Chondrocyte (in vitro differentiated cells): ENCODE measurements around the gene DNAH6. TPM values are rescaled to one million over a fixed set of nuclear protein-coding genes. Genes with fewer than 3 reads are reported as not detected.

Source experiments
- DNase-seq: peaks from one replicate; pipeline ENCODE4 v3.0.0; 2021; ENCODE audit warnings: mixed read lengths, low spot score
- H3K27ac Mint-ChIP-seq: one replicate; pipeline ENCODE4 v1.8.0; 2021; ENCODE audit warnings: mild to moderate bottlenecking, moderate library complexity, mixed read lengths; ENCODE audit not compliant: unreplicated experiment
- H3K27me3 Mint-ChIP-seq: 2 replicates; pipeline ENCODE4 v1.8.0; 2021; ENCODE audit warnings: low read depth, mixed read lengths
- H3K36me3 Mint-ChIP-seq: 2 replicates; pipeline ENCODE4 v1.8.0; 2021; ENCODE audit warnings: low read depth, mixed read lengths
- H3K4me1 Mint-ChIP-seq: 2 replicates; pipeline ENCODE4 v1.8.0; 2021; ENCODE audit warnings: low read depth, mild to moderate bottlenecking, mixed read lengths
- H3K4me3 Mint-ChIP-seq: one replicate; pipeline ENCODE4 v1.8.0; 2021; ENCODE audit warnings: mild to moderate bottlenecking, moderate library complexity, mixed read lengths; ENCODE audit not compliant: unreplicated experiment
- H3K9me3 Mint-ChIP-seq: 2 replicates; pipeline ENCODE4 v1.8.0; 2021; ENCODE audit warnings: low read depth, mixed read lengths
- total RNA-seq: library from RNA; stranded (reverse); gene quantifications from 3 replicates; pipeline ENCODE4 v1.2.1, GENCODE V29; 2021
- TF ChIP-seq, protein P1 (sequence below): fragments of 200-600 bp; sonication (generic); IDR thresholded peaks from 2 replicates; pipeline ENCODE4 v1.5.0; 2021; ENCODE audit warnings: antibody characterized with exemption, mild to moderate bottlenecking, moderate library complexity

DNAH6 gene
- total RNA-seq, 1 donor from 2014 or later, result not detected

DNA sequence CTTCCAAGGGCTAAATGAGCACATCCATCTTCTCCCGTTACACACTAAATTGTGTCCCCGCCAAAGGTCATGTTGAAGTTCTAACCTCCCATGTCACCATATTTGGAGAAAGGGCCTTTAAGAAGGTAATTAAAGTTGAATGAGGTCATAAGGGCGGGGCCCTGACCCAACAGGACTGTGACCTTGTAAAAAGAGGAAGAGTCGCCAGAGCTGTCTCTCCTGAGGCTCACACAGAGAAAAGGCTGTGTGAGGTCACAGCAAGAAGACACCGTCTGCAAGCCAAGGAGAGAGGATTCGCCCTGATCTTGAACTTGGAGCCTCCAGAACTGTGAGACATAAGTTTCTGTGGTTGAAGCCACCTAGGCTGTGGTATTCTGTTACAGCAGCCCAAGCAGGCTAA is 340.5 kb downstream of the DNAH6 start:
- TF ChIP-seq, protein P1, sequence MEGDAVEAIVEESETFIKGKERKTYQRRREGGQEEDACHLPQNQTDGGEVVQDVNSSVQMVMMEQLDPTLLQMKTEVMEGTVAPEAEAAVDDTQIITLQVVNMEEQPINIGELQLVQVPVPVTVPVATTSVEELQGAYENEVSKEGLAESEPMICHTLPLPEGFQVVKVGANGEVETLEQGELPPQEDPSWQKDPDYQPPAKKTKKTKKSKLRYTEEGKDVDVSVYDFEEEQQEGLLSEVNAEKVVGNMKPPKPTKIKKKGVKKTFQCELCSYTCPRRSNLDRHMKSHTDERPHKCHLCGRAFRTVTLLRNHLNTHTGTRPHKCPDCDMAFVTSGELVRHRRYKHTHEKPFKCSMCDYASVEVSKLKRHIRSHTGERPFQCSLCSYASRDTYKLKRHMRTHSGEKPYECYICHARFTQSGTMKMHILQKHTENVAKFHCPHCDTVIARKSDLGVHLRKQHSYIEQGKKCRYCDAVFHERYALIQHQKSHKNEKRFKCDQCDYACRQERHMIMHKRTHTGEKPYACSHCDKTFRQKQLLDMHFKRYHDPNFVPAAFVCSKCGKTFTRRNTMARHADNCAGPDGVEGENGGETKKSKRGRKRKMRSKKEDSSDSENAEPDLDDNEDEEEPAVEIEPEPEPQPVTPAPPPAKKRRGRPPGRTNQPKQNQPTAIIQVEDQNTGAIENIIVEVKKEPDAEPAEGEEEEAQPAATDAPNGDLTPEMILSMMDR, result no peak
- Mint-ChIP-seq H3K27me3 (peaks cover 55% of the 10 kb centered on the region), H3K9me3 (peaks cover 5% of the 10 kb centered on the region)

DNA sequence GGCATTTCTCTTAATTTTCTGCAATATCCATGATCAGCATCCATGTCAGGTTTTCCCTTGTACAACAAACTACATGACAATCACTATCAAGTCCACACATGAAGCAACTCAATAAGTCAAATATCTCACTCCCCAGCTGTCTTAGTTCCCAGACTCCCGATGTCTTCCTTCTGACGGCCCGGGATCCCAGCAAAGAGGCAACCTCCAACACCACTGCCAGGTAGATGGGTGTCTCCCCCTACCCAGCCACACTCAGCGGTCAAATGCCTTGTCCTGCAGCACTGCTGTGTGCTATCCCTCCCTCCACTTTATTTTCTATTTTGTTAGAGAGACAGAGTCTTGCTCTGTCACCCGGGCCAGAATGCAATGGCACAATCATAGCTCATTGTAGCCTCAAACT is 341.3 kb downstream of the DNAH6 start:
- peaks cover 60% of the 10 kb centered on the region for H3K27me3 Mint-ChIP-seq
- no peaks in the 10 kb centered on the region for H3K36me3 Mint-ChIP-seq
- TF ChIP-seq, protein P1, result no peak
- H3K9me3 Mint-ChIP-seq, result peaks cover 5% of the 10 kb centered on the region
- no peak overlapping the region for H3K27ac Mint-ChIP-seq
- H3K4me3 Mint-ChIP-seq, result no peak overlapping the region
- DNase-seq, result no peak
- H3K4me1 Mint-ChIP-seq, result no peaks in the 10 kb centered on the region

More for the DNA sequence above, 340.5 kb downstream of the DNAH6 start:
- DNase-seq, result no peak
- Mint-ChIP-seq H3K27ac (no peak overlapping the region), H3K4me3 (no peak overlapping the region), H3K4me1 (no peaks in the 10 kb centered on the region), H3K36me3 (no peaks in the 10 kb centered on the region)

DNA sequence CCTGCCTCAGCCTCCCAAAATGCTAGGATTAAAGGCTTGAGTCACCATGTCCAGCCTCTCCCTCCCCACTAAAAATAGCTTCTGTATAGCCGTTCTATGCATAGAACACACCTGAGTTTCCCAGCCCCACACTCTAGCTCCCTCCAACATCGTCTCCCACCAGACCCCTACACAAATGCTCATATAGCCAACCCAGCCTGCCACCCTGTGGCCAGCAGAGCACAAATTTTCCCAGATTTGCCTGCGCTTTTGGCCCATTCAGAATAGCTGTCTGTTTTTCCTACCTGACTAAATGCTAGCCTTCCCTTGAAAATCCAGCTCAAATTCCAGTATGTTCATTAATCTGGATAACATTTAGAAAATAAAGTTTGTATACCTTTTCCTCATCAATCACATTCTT is 341.8 kb downstream of the DNAH6 start:
- H3K4me1 Mint-ChIP-seq, result no peaks in the 10 kb centered on the region
- peaks cover 59% of the 10 kb centered on the region for H3K27me3 Mint-ChIP-seq
- H3K36me3 Mint-ChIP-seq, result no peaks in the 10 kb centered on the region
- H3K27ac Mint-ChIP-seq, result no peak overlapping the region
- TF ChIP-seq, protein P1, result peak; percentile 67
- no peak for DNase-seq
- H3K9me3 Mint-ChIP-seq, result peaks cover 3% of the 10 kb centered on the region
- H3K4me3 Mint-ChIP-seq, result no peak overlapping the region

GRCh38 chr2:84858937-84859336 is 342.6 kb downstream of the DNAH6 start:
- H3K36me3 Mint-ChIP-seq, result no peaks in the 10 kb centered on the region
- TF ChIP-seq, protein P1, result no peak
- H3K4me1 Mint-ChIP-seq, result no peaks in the 10 kb centered on the region
- no peak for DNase-seq
- no peaks in the 10 kb centered on the region for H3K9me3 Mint-ChIP-seq
- H3K4me3 Mint-ChIP-seq, result no peak overlapping the region
- peaks cover 58% of the 10 kb centered on the region for H3K27me3 Mint-ChIP-seq
- no peak overlapping the region for H3K27ac Mint-ChIP-seq

DNA sequence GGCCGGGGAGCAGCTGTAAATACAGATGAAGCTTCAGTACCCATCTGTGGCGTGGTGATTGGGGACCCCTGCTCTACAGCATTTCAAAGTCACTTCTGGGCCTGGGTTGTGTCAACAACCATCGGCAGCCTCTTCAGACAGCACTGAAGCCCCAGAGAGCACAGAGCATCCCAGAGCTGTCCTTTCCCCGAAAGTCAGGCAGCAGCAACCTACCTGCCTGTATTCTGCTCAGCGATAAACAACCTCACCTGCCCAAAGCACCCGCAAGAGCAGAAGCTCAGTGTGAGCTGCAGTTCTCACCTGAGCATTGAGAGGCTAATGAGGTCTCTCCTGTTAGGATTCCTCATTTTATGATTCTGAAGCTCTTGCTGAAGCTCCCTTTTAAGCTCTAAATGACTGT is 345.2 kb downstream of the DNAH6 start:
- no peaks in the 10 kb centered on the region for H3K4me1 Mint-ChIP-seq
- no peak overlapping the region for H3K27ac Mint-ChIP-seq
- no peaks in the 10 kb centered on the region for H3K9me3 Mint-ChIP-seq
- no peak overlapping the region for H3K4me3 Mint-ChIP-seq
- H3K27me3 Mint-ChIP-seq, result peaks cover 50% of the 10 kb centered on the region
- DNase-seq, result no peak
- H3K36me3 Mint-ChIP-seq, result no peaks in the 10 kb centered on the region
- TF ChIP-seq, protein P1, result no peak
